PFSK-1 (cell line): ENCODE data around the gene LMBRD1.

Experiments
- TAF1 ChIP-seq: IDR thresholded peaks from 2 replicates; pipeline ENCODE4 v1.6.1; 2012; ENCODE audit warnings: low read length, control low read depth, borderline replicate concordance; ENCODE audit not compliant: insufficient read depth
- TF ChIP-seq, protein P1 (sequence below), 2 experiments: IDR thresholded peaks; 2 replicates each; pipeline versions ENCODE4 v1.6.1 to v1.8.0; 2011 to 2012; ENCODE audit warnings: low read depth in 2 of 2, low read length in 2 of 2, control low read depth in 1 of 2, inconsistent platforms in 1 of 2, mild to moderate bottlenecking in 1 of 2, moderate library complexity in 1 of 2; ENCODE audit not compliant: insufficient read depth in 1 of 2

DNA sequence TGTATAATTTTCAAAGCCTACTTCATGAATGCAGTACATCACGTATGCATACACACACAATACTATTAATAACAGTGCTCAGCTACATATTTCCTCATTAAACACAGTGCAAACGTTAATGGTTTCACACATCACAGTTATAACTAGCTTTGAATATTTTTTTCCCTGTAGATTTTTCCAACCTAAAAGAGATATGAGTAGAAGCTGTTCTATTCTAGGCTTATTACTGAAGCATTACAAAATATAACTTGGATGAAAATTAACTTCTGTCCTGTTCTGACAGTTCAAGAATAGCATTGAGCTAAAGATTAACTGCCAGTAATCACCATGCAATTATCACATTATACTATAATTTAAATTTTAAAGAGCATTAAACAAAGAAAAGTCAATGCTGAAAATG, 6.2 kb downstream of the LMBRD1 start:
- no peak for TF ChIP-seq TAF1
- TF ChIP-seq, protein P1, sequence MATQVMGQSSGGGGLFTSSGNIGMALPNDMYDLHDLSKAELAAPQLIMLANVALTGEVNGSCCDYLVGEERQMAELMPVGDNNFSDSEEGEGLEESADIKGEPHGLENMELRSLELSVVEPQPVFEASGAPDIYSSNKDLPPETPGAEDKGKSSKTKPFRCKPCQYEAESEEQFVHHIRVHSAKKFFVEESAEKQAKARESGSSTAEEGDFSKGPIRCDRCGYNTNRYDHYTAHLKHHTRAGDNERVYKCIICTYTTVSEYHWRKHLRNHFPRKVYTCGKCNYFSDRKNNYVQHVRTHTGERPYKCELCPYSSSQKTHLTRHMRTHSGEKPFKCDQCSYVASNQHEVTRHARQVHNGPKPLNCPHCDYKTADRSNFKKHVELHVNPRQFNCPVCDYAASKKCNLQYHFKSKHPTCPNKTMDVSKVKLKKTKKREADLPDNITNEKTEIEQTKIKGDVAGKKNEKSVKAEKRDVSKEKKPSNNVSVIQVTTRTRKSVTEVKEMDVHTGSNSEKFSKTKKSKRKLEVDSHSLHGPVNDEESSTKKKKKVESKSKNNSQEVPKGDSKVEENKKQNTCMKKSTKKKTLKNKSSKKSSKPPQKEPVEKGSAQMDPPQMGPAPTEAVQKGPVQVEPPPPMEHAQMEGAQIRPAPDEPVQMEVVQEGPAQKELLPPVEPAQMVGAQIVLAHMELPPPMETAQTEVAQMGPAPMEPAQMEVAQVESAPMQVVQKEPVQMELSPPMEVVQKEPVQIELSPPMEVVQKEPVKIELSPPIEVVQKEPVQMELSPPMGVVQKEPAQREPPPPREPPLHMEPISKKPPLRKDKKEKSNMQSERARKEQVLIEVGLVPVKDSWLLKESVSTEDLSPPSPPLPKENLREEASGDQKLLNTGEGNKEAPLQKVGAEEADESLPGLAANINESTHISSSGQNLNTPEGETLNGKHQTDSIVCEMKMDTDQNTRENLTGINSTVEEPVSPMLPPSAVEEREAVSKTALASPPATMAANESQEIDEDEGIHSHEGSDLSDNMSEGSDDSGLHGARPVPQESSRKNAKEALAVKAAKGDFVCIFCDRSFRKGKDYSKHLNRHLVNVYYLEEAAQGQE (IDR thresholded peaks at IDR 0.05; ENCODE audit: insufficient read depth in 1 of 2, low read depth in 2 of 2, low read length in 2 of 2): no peak
